Body of pancreas (tissue), 4 donors: Measurements from ENCODE around the gene VMP1.

ENCODE experiments used
- CTCF ChIP-seq, 7 experiments: fragments of 450-650 bp in 4 of 7; fragments of 200-600 bp in 3 of 7; sonication (generic) in 3 of 7; IDR thresholded peaks; one replicate each; pipeline ENCODE4 v1.5.1; 2016 to 2019; ENCODE audit warnings: antibody characterized with exemption in 7 of 7
- POLR2A ChIP-seq, 3 donors: fragments of 450-650 bp; IDR thresholded peaks; one replicate each; pipeline ENCODE4 v1.6.1; 2016; ENCODE audit warnings: antibody characterized with exemption in 3 of 3, mild to moderate bottlenecking in 2 of 3

- TF ChIP-seq CTCF (IDR thresholded peaks at IDR 0.05) (no peak), POLR2A (IDR thresholded peaks at IDR 0.05) (no peak)
Measured at GRCh38 chr17:59869941-59870218, 162.4 kb downstream of the VMP1 start.
